PC-9 (cell line): ENCODE data around the gene ELP4.

ENCODE experiments used
- CTCF ChIP-seq: fragments of 200-600 bp; sonication (generic); conservative IDR thresholded peaks from 2 replicates; pipeline ENCODE4 v1.6.1; 2017; ENCODE audit warnings: mixed run types, antibody characterized with exemption, mild to moderate bottlenecking, moderate library complexity
- EZH2 ChIP-seq: fragments of 200-600 bp; sonication (generic); IDR thresholded peaks from 2 replicates; pipeline ENCODE4 v1.8.0; 2017; ENCODE audit warnings: antibody characterized with exemption, low read depth

GRCh38 chr11:31814176-31814868 is 304.8 kb downstream of the ELP4 start:
- TF ChIP-seq CTCF (no peak), EZH2 (no peak)
